GM18873 (cell line): ENCODE results near the gene RFTN2.
"Not testable (repeated sequence)": the region's sequence is repeated elsewhere in the genome, so short reads cannot be mapped to it uniquely, and the experiment has no call there.

Experiments used
- ATAC-seq: cut with Tn5 transposase; IDR thresholded peaks from one replicate; pipeline ENCODE4 v1.9.1; 2021; ENCODE audit warnings: mild to moderate bottlenecking, moderate library complexity, moderate number of reproducible peaks; ENCODE audit not compliant: unreplicated experiment, low FRiP score

Gene RFTN2

GRCh38 chr2:197555467-197555866, 119.9 kb downstream of the RFTN2 start:
- ATAC-seq, result no peak

GRCh38 chr2:197551260-197551659, 124.1 kb downstream of the RFTN2 start:
- ATAC-seq, result not testable (repeated sequence)

GRCh38 chr2:197548582-197548981, 126.8 kb downstream of the RFTN2 start:
- ATAC-seq, result no peak

GRCh38 chr2:197547163-197547900, 128.1 kb downstream of the RFTN2 start:
- ATAC-seq, result no peak

- ATAC-seq, result no peak
These were observed 132.2 kb downstream of the RFTN2 start for GRCh38 chr2:197543206-197543605.

- no peak for ATAC-seq
These were observed 135.7 kb downstream of the RFTN2 start for GRCh38 chr2:197539734-197540133.

GRCh38 chr2:197538412-197538811, 137.0 kb downstream of the RFTN2 start:
- ATAC-seq, result no peak
